Natural killer cell (primary cell): ENCODE measurements around the gene CNGA2. TPM values are rescaled to one million over a fixed set of nuclear protein-coding genes. Genes with fewer than 3 reads are reported as not detected.

Source experiments
- ATAC-seq, 3 donors: fragments of 150-1000 bp in 2 of 3; fragments of 200-7000 bp in 1 of 3; cut with Tn5 transposase; 1 replicate in 1 of 3; 2 replicates in 2 of 3; pipeline ENCODE4 v1.10.0; 2021; ENCODE audit warnings: mild to moderate bottlenecking in 2 of 3, moderate library complexity in 2 of 3
- DNase-seq, 2 donors: peaks; one replicate each; pipeline versions ENCODE4 v3.0.0 to v3.0.0-alpha.2; 2013 to 2021; ENCODE audit warnings: mixed read lengths in 1 of 2
- H3K27ac ChIP-seq: one replicate; pipeline ENCODE4 v1.5.1; 2013; ENCODE audit warnings: mild to moderate bottlenecking, low read length
- H3K27me3 ChIP-seq: one replicate; pipeline ENCODE4 v1.6.1; 2013; ENCODE audit warnings: low read length; ENCODE audit not compliant: control insufficient read depth, insufficient read depth
- H3K36me3 ChIP-seq: one replicate; pipeline ENCODE4 v1.6.1; 2013; ENCODE audit warnings: low read length; ENCODE audit not compliant: control insufficient read depth, insufficient read depth
- H3K4me1 ChIP-seq: one replicate; pipeline ENCODE4 v1.6.1; 2013; ENCODE audit warnings: low read length; ENCODE audit not compliant: control insufficient read depth, insufficient read depth
- H3K4me3 ChIP-seq: one replicate; pipeline ENCODE4 v1.5.1; 2013; ENCODE audit warnings: low read length
- H3K9me3 ChIP-seq: one replicate; pipeline ENCODE4 v1.6.1; 2013; ENCODE audit warnings: low read length; ENCODE audit not compliant: control insufficient read depth, insufficient read depth
- H3K27ac Mint-ChIP-seq, 2 donors: one replicate each; pipeline ENCODE4 v1.8.0; 2022; ENCODE audit warnings: mild to moderate bottlenecking in 2 of 2, mixed read lengths in 2 of 2, moderate library complexity in 1 of 2
- H3K27me3 Mint-ChIP-seq, 2 donors: one replicate each; pipeline ENCODE4 v1.8.0; 2022; ENCODE audit warnings: low read depth in 2 of 2, mixed read lengths in 2 of 2
- H3K36me3 Mint-ChIP-seq: one replicate; pipeline ENCODE4 v1.8.0; 2022; ENCODE audit warnings: mixed read lengths
- H3K4me1 Mint-ChIP-seq, 2 donors: one replicate each; pipeline ENCODE4 v1.8.0; 2022; ENCODE audit warnings: mixed read lengths in 2 of 2
- H3K4me3 Mint-ChIP-seq: one replicate; pipeline ENCODE4 v1.8.0; 2022; ENCODE audit warnings: mild to moderate bottlenecking, moderate library complexity, mixed read lengths
- H3K9me3 Mint-ChIP-seq, 2 donors: one replicate each; pipeline ENCODE4 v1.8.0; 2022; ENCODE audit warnings: mixed read lengths in 2 of 2
- WGBS: methylation state at CpG from one replicate; pipeline ENCODE4 v1.1.7; 2013; ENCODE audit warnings: missing lambda C conversion rate; ENCODE audit not compliant: insufficient coverage; 5-methylcytosine and 5-hydroxymethylcytosine counted together
- intact Hi-C: fragments of 100-400 bp; cut with micrococcal nuclease; formaldehyde crosslinking; loops from one replicate; pipeline ENCODE4 v1.14.2; 2022
- total RNA-seq, 4 donors: library from RNA; stranded (reverse); fragments of 120-200 nt in 1 of 4; gene quantifications; one replicate each; pipeline versions ENCODE4 v1.2.3 to v1.2.4, GENCODE V29; 2013 to 2022
- TF ChIP-seq, protein P1 (sequence below): fragments of 200-600 bp; IDR thresholded peaks from one replicate; pipeline ENCODE4 v1.8.0; 2022; ENCODE audit warnings: antibody characterized with exemption

The CNGA2 gene
- total RNA-seq, 3 donors from 2014 or later (not counting 1 experiment from before 2014, with no cell fraction given): not detected

DNA sequence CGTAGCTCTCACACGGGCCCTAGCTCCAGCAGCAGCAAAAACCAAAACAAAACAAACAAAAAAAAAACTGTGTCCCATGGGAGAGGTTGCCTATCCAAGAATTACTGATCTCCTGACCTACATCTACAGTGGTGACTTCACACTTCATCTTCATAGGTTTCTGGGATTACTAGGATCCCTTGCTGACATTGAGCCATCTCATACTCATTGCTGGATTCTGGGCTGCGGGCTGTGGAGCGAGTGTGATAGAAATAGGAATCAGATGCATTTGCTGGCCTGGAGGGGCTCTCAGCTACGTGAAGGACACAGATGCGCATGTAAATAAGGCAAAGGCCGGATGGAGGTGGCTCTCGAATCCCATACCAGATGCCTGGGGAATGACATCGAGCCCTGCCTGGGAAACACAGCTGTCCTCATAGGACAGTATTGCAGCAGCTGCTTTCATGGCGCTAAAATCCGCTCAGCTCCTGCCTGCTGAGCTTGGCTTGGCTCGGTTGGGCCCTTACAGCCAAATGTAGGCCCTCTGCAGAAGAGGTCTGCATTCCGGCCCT, 41.7 kb downstream of the CNGA2 start:
- WGBS: 84% methylated on average over 12 of the region's 13 CpGs
- H3K27me3 ChIP-seq: no peaks in the 10 kb centered on the region
- H3K36me3 ChIP-seq: no peaks in the 10 kb centered on the region
- H3K27ac Mint-ChIP-seq: no peak overlapping the region
- ATAC-seq (no peak), DNase-seq (no peak)
- H3K27ac ChIP-seq: no peak overlapping the region
- H3K27me3 Mint-ChIP-seq: no peaks in the 10 kb centered on the region
- no peaks in the 10 kb centered on the region for H3K36me3 Mint-ChIP-seq
- H3K9me3 Mint-ChIP-seq: no peaks in the 10 kb centered on the region
- no peaks in the 10 kb centered on the region for H3K4me1 ChIP-seq
- no peaks in the 10 kb centered on the region for H3K4me1 Mint-ChIP-seq
- TF ChIP-seq, protein P1, sequence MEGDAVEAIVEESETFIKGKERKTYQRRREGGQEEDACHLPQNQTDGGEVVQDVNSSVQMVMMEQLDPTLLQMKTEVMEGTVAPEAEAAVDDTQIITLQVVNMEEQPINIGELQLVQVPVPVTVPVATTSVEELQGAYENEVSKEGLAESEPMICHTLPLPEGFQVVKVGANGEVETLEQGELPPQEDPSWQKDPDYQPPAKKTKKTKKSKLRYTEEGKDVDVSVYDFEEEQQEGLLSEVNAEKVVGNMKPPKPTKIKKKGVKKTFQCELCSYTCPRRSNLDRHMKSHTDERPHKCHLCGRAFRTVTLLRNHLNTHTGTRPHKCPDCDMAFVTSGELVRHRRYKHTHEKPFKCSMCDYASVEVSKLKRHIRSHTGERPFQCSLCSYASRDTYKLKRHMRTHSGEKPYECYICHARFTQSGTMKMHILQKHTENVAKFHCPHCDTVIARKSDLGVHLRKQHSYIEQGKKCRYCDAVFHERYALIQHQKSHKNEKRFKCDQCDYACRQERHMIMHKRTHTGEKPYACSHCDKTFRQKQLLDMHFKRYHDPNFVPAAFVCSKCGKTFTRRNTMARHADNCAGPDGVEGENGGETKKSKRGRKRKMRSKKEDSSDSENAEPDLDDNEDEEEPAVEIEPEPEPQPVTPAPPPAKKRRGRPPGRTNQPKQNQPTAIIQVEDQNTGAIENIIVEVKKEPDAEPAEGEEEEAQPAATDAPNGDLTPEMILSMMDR: no peak
- intact Hi-C loops: no loop called here
- H3K9me3 ChIP-seq: no peaks in the 10 kb centered on the region
- no peak overlapping the region for H3K4me3 ChIP-seq
- no peak overlapping the region for H3K4me3 Mint-ChIP-seq

DNA sequence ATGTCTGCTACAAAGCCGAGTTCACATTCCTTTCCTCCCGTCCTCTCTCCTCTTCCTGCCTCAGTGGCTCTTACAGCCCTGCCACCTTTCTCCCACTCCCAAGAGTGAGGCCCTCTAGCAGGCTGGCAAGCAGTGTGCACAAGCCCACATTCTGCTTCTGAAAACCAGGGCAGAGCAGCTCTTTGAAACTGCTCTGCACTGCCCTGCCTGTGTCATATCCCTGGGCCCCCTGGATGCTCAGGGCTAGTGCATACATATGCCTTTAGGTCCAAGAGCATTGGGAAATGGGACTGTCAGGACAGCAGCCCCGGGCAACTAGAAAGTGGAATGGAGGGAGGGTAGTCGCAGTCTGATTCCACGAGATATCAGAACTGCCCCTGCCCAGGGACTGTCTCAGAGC, 42.4 kb downstream of the CNGA2 start:
- Mint-ChIP-seq H3K27me3 (no peaks in the 10 kb centered on the region), H3K9me3 (no peaks in the 10 kb centered on the region), H3K4me3 (no peak overlapping the region), H3K4me1 (no peaks in the 10 kb centered on the region), H3K36me3 (no peaks in the 10 kb centered on the region), H3K27ac (no peak overlapping the region)
- WGBS: 74% methylated on average over 5 of the region's 5 CpGs
- H3K27ac ChIP-seq: no peak overlapping the region
- TF ChIP-seq, protein P1: no peak
- no peaks in the 10 kb centered on the region for H3K27me3 ChIP-seq
- H3K4me3 ChIP-seq: no peak overlapping the region
- DNase-seq (no peak), ATAC-seq (no peak)
- no peaks in the 10 kb centered on the region for H3K9me3 ChIP-seq
- H3K36me3 ChIP-seq: no peaks in the 10 kb centered on the region
- no peaks in the 10 kb centered on the region for H3K4me1 ChIP-seq
- intact Hi-C loops: no loop called here

DNA sequence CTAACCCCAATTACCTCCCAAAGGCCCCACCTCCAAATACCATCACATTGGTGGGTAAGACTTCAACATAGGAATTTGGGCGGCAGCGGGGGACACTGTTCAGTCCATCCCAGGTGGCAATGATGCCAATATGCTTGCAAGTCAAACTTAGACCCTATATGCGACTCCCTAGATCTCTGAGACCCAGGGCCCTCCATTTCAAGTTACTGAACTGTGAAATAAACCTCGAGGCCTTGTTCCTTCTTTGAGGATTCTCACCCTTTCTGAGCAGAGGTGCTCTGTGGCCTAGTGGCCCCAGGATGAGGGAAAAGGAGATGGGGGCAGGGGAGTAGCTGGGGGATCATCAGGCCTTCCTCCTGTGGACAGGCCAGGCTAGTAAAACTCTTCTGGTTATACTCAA, 44.7 kb downstream of the CNGA2 start:
- Mint-ChIP-seq H3K27me3 (peaks cover under 1 to 5% of the 10 kb centered on the region in 2 donors), H3K4me3 (no peak overlapping the region)
- TF ChIP-seq, protein P1: no peak

DNA sequence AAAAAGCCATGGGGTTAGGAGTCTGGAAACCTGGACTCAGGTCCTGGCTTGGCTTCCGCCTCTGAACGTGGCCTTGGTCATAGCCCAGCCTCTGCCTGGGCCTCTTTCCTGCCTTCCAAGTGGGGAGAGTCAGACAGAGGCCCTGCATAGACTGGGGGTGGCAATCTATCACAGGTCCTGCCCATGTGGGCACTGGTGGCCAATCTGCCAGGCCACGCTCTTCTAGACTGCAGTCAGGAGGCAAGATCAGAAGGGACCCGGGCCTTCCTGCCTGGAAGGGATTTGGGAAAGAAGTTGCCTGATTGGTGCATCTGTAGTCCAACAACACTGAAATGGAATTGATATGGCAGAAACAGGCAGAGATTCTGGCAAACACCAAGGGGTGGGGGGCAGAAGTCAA, 46.1 kb downstream of the CNGA2 start:
- Mint-ChIP-seq H3K27me3 (peaks cover 5 to 9% of the 10 kb centered on the region in 2 donors), H3K4me3 (no peak overlapping the region), H3K9me3 (no peaks in the 10 kb centered on the region), H3K4me1 (no peaks in the 10 kb centered on the region), H3K36me3 (no peaks in the 10 kb centered on the region), H3K27ac (no peak overlapping the region)
- no peak for DNase-seq
- TF ChIP-seq, protein P1: no peak
- no peak for ATAC-seq
- 95% methylated on average over 4 of the region's 4 CpGs for WGBS
- no peaks in the 10 kb centered on the region for H3K4me1 ChIP-seq
- no peaks in the 10 kb centered on the region for H3K27me3 ChIP-seq
- intact Hi-C loops: no loop called here
- H3K4me3 ChIP-seq: no peak overlapping the region
- H3K27ac ChIP-seq: no peak overlapping the region
- no peaks in the 10 kb centered on the region for H3K36me3 ChIP-seq
- H3K9me3 ChIP-seq: no peaks in the 10 kb centered on the region

More for the DNA sequence above, 44.7 kb downstream of the CNGA2 start:
- H3K27me3 ChIP-seq: no peaks in the 10 kb centered on the region
- DNase-seq: no peak
- WGBS: 90% methylated on average over 4 of the region's 4 CpGs
- Mint-ChIP-seq H3K4me1 (no peaks in the 10 kb centered on the region), H3K27ac (no peak overlapping the region), H3K9me3 (no peaks in the 10 kb centered on the region), H3K36me3 (no peaks in the 10 kb centered on the region)
- no peak for ATAC-seq
- no peak overlapping the region for H3K4me3 ChIP-seq
- no peak overlapping the region for H3K27ac ChIP-seq
- H3K36me3 ChIP-seq: no peaks in the 10 kb centered on the region
- no peaks in the 10 kb centered on the region for H3K4me1 ChIP-seq
- no peaks in the 10 kb centered on the region for H3K9me3 ChIP-seq
- intact Hi-C loops: no loop called here
